Measurements from ENCODE around the gene CDK5RAP1.

DNA sequence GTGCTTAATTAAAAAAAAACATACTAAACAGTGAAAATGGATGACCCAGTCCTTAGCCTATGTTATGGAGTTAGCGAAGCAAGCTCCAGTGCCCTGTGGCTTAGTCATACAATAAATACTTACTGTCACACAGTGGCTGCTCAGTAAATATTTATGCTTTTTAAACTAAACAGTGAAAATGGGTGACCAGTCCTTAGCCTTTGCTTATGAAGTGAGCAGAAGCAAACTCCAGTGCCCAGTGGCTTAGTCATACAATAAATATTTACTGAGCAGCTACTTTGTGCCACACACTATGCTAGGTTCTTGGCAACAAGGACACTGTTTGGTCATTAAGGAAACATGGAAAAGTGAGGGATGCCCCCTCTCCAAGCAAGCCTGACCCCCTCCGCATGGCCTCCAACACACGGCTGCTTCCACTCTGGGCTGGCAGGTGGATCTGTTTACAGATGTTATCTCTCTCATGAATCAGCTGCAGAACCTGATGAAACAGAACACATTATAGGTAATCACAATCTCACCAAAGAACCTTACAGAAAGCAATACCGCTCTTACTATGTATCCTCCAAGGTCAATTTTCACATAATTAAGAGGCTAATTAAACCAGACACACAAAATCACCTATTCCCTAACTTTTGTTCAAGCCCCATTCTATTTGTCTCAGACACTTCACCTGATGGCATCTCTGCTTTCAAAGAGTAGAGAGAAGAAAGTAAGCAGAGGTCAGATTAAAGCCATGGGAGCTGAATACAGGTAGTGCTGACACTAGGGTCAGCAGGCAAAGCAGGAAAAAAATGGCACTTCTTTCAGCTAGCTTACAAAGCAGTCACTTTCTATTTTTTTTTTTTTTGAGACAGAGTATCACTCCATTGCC is 27.3 kb downstream of the CDK5RAP1 start:
- TF ChIP-seq, protein P1, sequence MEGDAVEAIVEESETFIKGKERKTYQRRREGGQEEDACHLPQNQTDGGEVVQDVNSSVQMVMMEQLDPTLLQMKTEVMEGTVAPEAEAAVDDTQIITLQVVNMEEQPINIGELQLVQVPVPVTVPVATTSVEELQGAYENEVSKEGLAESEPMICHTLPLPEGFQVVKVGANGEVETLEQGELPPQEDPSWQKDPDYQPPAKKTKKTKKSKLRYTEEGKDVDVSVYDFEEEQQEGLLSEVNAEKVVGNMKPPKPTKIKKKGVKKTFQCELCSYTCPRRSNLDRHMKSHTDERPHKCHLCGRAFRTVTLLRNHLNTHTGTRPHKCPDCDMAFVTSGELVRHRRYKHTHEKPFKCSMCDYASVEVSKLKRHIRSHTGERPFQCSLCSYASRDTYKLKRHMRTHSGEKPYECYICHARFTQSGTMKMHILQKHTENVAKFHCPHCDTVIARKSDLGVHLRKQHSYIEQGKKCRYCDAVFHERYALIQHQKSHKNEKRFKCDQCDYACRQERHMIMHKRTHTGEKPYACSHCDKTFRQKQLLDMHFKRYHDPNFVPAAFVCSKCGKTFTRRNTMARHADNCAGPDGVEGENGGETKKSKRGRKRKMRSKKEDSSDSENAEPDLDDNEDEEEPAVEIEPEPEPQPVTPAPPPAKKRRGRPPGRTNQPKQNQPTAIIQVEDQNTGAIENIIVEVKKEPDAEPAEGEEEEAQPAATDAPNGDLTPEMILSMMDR (conservative IDR thresholded peaks at IDR 0.05; ENCODE audit: low read length), result no peak
- no peak for TF ChIP-seq EZH2phosphoT487 (IDR thresholded peaks at IDR 0.05; ENCODE audit: borderline replicate concordance)

All from Loucy (cell line).